Tibial artery (tissue), 4 donors: ENCODE data around the gene OCA2.

Experiments
- DNase-seq, 2 donors: peaks; one replicate each; pipeline ENCODE4 v3.0.0-alpha.2; 2019
- H3K27ac ChIP-seq, 2 donors: fragments of 200-600 bp; sonication (generic) in 1 of 2; 1 replicate in 1 of 2; 2 replicates in 1 of 2; pipeline ENCODE4 v1.5.1; 2018 to 2019; ENCODE audit warnings: mild to moderate bottlenecking in 1 of 2
- H3K27me3 ChIP-seq, 2 donors: fragments of 200-600 bp; sonication (generic) in 1 of 2; one replicate each; pipeline versions ENCODE4 v1.5.1 to v1.6.0; 2016 to 2019
- H3K36me3 ChIP-seq, 3 donors: fragments of 200-600 bp; sonication (generic) in 2 of 3; one replicate each; pipeline ENCODE4 v1.5.1; 2016 to 2019; ENCODE audit warnings: mild to moderate bottlenecking in 2 of 3
- H3K4me1 ChIP-seq, 4 donors: fragments of 200-600 bp; sonication (generic) in 2 of 4; 1 replicate in 3 of 4; 2 replicates in 1 of 4; pipeline ENCODE4 v1.5.1; 2016 to 2019
- H3K4me3 ChIP-seq, 2 donors: fragments of 200-600 bp; sonication (generic) in 1 of 2; 1 replicate in 1 of 2; 2 replicates in 1 of 2; pipeline ENCODE4 v1.5.1; 2018 to 2019; ENCODE audit warnings: mild to moderate bottlenecking in 2 of 2
- H3K9me3 ChIP-seq, 3 donors: fragments of 200-600 bp; sonication (generic) in 1 of 3; one replicate each; pipeline ENCODE4 v1.5.1; 2016 to 2019
- CTCF ChIP-seq, 2 experiments: fragments of 200-600 bp in 1 of 2; fragments of 450-650 bp in 1 of 2; IDR thresholded peaks; one replicate each; pipeline ENCODE4 v1.5.1; 2017 to 2019; ENCODE audit warnings: antibody characterized with exemption in 2 of 2, mild to moderate bottlenecking in 1 of 2, moderate library complexity in 1 of 2
- intact Hi-C: fragments of 100-400 bp; cut with DNase I; formaldehyde crosslinking; loops from one replicate; pipeline ENCODE4 v1.15.0; 2023; ENCODE audit warnings: low total_unique reads

The OCA2 gene

GRCh38 chr15:27707257-27707656, 391.9 kb downstream of the OCA2 start:
- peaks cover 0 to 37% (median 6%) of the 10 kb centered on the region in 3 donors for H3K9me3 ChIP-seq
- H3K4me3 ChIP-seq: no peak overlapping the region
- no peaks in the 10 kb centered on the region for H3K4me1 ChIP-seq
- DNase-seq: no peak
- no peak overlapping the region for H3K27ac ChIP-seq
- intact Hi-C loops: no loop called here
- no peak for TF ChIP-seq CTCF (IDR thresholded peaks at IDR 0.05)
- H3K27me3 ChIP-seq: no peaks in the 10 kb centered on the region
- no peaks in the 10 kb centered on the region for H3K36me3 ChIP-seq

- intact Hi-C loops: no loop called here
- Histone ChIP-seq H3K4me1 (no peaks in the 10 kb centered on the region), H3K27me3 (no peaks in the 10 kb centered on the region), H3K27ac (no peak overlapping the region), H3K4me3 (no peak overlapping the region), H3K9me3 (peaks cover 0 to 31% (median 6%) of the 10 kb centered on the region in 3 donors), H3K36me3 (no peaks in the 10 kb centered on the region)
- no peak for TF ChIP-seq CTCF (IDR thresholded peaks at IDR 0.05)
- DNase-seq: no peak
Observed at GRCh38 chr15:27706300-27706699, 392.8 kb downstream of the OCA2 start.

GRCh38 chr15:27705056-27705455, 394.1 kb downstream of the OCA2 start:
- no peak for DNase-seq
- H3K4me3 ChIP-seq: no peak overlapping the region
- no peaks in the 10 kb centered on the region for H3K27me3 ChIP-seq
- intact Hi-C loops: no loop called here
- H3K4me1 ChIP-seq: no peaks in the 10 kb centered on the region
- H3K27ac ChIP-seq: no peak overlapping the region
- TF ChIP-seq CTCF (IDR thresholded peaks at IDR 0.05): no peak
- peaks cover 0 to 18% (median 6%) of the 10 kb centered on the region in 3 donors for H3K9me3 ChIP-seq
- no peaks in the 10 kb centered on the region for H3K36me3 ChIP-seq
